Astrocyte (in vitro differentiated cells and primary cell): ENCODE results near the gene APBB1. TPM values are rescaled to one million over a fixed set of nuclear protein-coding genes. Genes with fewer than 3 reads are reported as not detected.

Experiments
- DNase-seq: peaks from one replicate; pipeline ENCODE4 v3.0.0-alpha.2; 2010; ENCODE audit warnings: low read depth
- FAIRE-seq: peaks from 2 replicates; lab custom pipeline; 2011; peaks lifted over from hg19 to GRCh38; lab: Jason Lieb, UNC
- H2AFZ ChIP-seq: 2 replicates; pipeline ENCODE4 v1.6.0; 2012; ENCODE audit warnings: low read depth, low read length, inconsistent platforms
- H3K27ac ChIP-seq: 2 replicates; pipeline ENCODE4 v1.5.1; 2011; ENCODE audit warnings: low read depth, low read length, inconsistent platforms
- H3K27me3 ChIP-seq: 2 replicates; pipeline ENCODE4 v1.6.0; 2011; ENCODE audit warnings: low read length, inconsistent platforms; ENCODE audit not compliant: insufficient read depth
- H3K36me3 ChIP-seq: 2 replicates; pipeline ENCODE4 v1.5.1; 2011; ENCODE audit warnings: low read length, inconsistent platforms; ENCODE audit not compliant: insufficient read depth
- H3K4me1 ChIP-seq: 2 replicates; pipeline ENCODE4 v1.5.1; 2011; ENCODE audit warnings: low read length, inconsistent platforms; ENCODE audit not compliant: insufficient read depth
- H3K4me2 ChIP-seq: 2 replicates; pipeline ENCODE4 v1.6.0; 2012; ENCODE audit warnings: low read length, inconsistent platforms
- H3K4me3 ChIP-seq: 2 replicates; pipeline ENCODE4 v1.5.1; 2011; ENCODE audit warnings: low read depth, mild to moderate bottlenecking, low read length, inconsistent platforms; ENCODE audit not compliant: insufficient read depth
- H3K79me2 ChIP-seq: 2 replicates; pipeline ENCODE4 v1.6.0; 2012; ENCODE audit warnings: mild to moderate bottlenecking, low read length, inconsistent platforms; ENCODE audit not compliant: insufficient read depth
- H3K9ac ChIP-seq: 2 replicates; pipeline ENCODE4 v1.6.0; 2012; ENCODE audit warnings: mild to moderate bottlenecking, low read length, inconsistent platforms
- H3K9me3 ChIP-seq: 2 replicates; pipeline ENCODE4 v1.5.1; 2012; ENCODE audit warnings: low read depth, mild to moderate bottlenecking, low read length, inconsistent platforms; ENCODE audit not compliant: insufficient read depth
- H4K20me1 ChIP-seq: 2 replicates; pipeline ENCODE4 v1.6.0; 2012; ENCODE audit warnings: low read length, inconsistent platforms; ENCODE audit not compliant: insufficient read depth
- H3K27ac Mint-ChIP-seq: one replicate; pipeline ENCODE4 v1.8.0; 2021; ENCODE audit warnings: mild to moderate bottlenecking, mixed read lengths; ENCODE audit not compliant: unreplicated experiment
- H3K27me3 Mint-ChIP-seq: one replicate; pipeline ENCODE4 v1.8.0; 2021; ENCODE audit warnings: low read depth, mixed read lengths; ENCODE audit not compliant: unreplicated experiment
- H3K36me3 Mint-ChIP-seq: one replicate; pipeline ENCODE4 v1.8.0; 2021; ENCODE audit warnings: low read depth, mixed read lengths; ENCODE audit not compliant: unreplicated experiment
- H3K4me1 Mint-ChIP-seq: one replicate; pipeline ENCODE4 v1.8.0; 2021; ENCODE audit warnings: low read depth, mixed read lengths; ENCODE audit not compliant: unreplicated experiment
- H3K4me3 Mint-ChIP-seq: one replicate; pipeline ENCODE4 v1.8.0; 2021; ENCODE audit warnings: mild to moderate bottlenecking, moderate library complexity, mixed read lengths; ENCODE audit not compliant: unreplicated experiment
- H3K9me3 Mint-ChIP-seq: one replicate; pipeline ENCODE4 v1.8.0; 2021; ENCODE audit warnings: mild to moderate bottlenecking, mixed read lengths; ENCODE audit not compliant: unreplicated experiment
- CTCF ChIP-seq: IDR thresholded peaks from 2 replicates; pipeline ENCODE4 v1.5.1; 2011; ENCODE audit warnings: low read depth, mild to moderate bottlenecking, inconsistent platforms, low read length, moderate library complexity; ENCODE audit not compliant: insufficient read depth
- EZH2 ChIP-seq: IDR thresholded peaks from 2 replicates; pipeline ENCODE4 v1.6.1; 2012; ENCODE audit warnings: mild to moderate bottlenecking, low read length, inconsistent platforms; ENCODE audit not compliant: insufficient read depth
- total RNA-seq: library from RNA; stranded (reverse); gene quantifications from 2 replicates; pipeline ENCODE4 v1.2.1, GENCODE V29; 2021

APBB1 gene
- total RNA-seq, 1 donor from 2014 or later: 36.3 TPM

GRCh38 chr11:6354651-6355485 lies 64.0 kb downstream of the APBB1 start:
- Histone ChIP-seq H3K4me2 (no peak overlapping the region), H4K20me1 (no peaks in the 10 kb centered on the region), H3K27ac (no peak overlapping the region), H3K27me3 (no peaks in the 10 kb centered on the region), H3K9me3 (no peaks in the 10 kb centered on the region), H3K36me3 (no peaks in the 10 kb centered on the region), H3K4me1 (peaks cover 17% of the 10 kb centered on the region), H2AFZ (no peak overlapping the region), H3K9ac (no peak overlapping the region), H3K4me3 (no peak overlapping the region), H3K79me2 (no peaks in the 10 kb centered on the region)
- FAIRE-seq (no peak), DNase-seq (no peak)
- no peak overlapping the region for H3K27ac Mint-ChIP-seq
- no peaks in the 10 kb centered on the region for H3K36me3 Mint-ChIP-seq
- no peak overlapping the region for H3K4me3 Mint-ChIP-seq
- no peaks in the 10 kb centered on the region for H3K27me3 Mint-ChIP-seq
- TF ChIP-seq EZH2 (no peak), CTCF (no peak)
- H3K4me1 Mint-ChIP-seq: peaks cover 18% of the 10 kb centered on the region
- no peaks in the 10 kb centered on the region for H3K9me3 Mint-ChIP-seq

GRCh38 chr11:6353367-6353987 lies 65.4 kb downstream of the APBB1 start:
- H3K27me3 Mint-ChIP-seq: no peaks in the 10 kb centered on the region
- Histone ChIP-seq H4K20me1 (no peaks in the 10 kb centered on the region), H3K4me2 (no peak overlapping the region), H3K27ac (no peak overlapping the region), H3K4me3 (no peak overlapping the region), H3K9me3 (no peaks in the 10 kb centered on the region), H3K79me2 (no peaks in the 10 kb centered on the region), H2AFZ (no peak overlapping the region), H3K36me3 (no peaks in the 10 kb centered on the region), H3K4me1 (peaks cover 17% of the 10 kb centered on the region), H3K27me3 (no peaks in the 10 kb centered on the region), H3K9ac (no peak overlapping the region)
- H3K36me3 Mint-ChIP-seq: no peaks in the 10 kb centered on the region
- TF ChIP-seq CTCF: peak; percentile 93
- no peak for TF ChIP-seq EZH2
- FAIRE-seq (no peak), DNase-seq (no peak)
- H3K4me3 Mint-ChIP-seq: no peak overlapping the region
- no peaks in the 10 kb centered on the region for H3K9me3 Mint-ChIP-seq
- H3K27ac Mint-ChIP-seq: no peak overlapping the region
- peaks cover 18% of the 10 kb centered on the region for H3K4me1 Mint-ChIP-seq
